ENCODE measurements around the gene OLIG2. TPM values are rescaled to one million over a fixed set of nuclear protein-coding genes. Genes with fewer than 3 reads are reported as not detected.

The OLIG2 gene
- total and polyA plus RNA-seq, 9 donors: 0.04 TPM; not detected in 8

DNA sequence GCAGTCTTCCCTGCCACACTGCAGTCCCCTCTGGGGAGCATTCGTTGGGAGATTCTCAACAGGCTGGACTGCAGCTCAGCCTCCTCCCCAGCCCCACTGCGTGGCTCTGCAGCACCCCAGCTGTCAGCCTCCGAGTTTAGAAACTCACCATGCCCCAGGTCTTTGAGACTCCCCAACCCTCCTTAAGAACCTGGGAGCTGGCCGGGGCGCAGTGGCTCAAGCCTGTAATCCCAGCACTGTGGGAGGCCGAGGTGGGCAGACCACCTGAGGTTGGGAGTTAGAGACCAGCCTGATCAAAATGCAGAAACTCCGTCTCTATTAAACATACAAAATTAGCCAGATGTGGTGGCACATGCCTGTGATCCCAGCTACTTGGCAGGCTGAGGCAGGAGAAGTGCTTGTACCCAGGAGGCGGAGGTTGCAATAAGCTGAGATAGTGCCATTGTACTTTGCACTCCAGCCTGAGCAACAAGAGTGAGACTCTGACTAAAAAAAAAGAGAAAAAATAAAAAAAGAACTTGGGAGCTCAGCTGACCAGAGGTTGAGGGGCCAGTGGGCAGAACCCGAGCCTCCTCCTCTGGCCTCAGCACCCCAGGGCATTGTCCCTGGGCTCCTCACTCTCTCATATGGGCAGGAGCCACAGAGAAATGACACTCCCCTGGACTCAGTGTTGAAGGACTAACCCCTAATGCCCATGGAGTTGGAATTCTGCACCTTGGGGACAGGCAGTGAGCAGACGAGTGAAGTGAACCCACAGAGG, 5.6 kb downstream of the OLIG2 start:
- peaks cover 92% of the 10 kb centered on the region for H3K27me3 ChIP-seq (ENCODE audit: control insufficient read depth, insufficient read depth, low read length)

DNA sequence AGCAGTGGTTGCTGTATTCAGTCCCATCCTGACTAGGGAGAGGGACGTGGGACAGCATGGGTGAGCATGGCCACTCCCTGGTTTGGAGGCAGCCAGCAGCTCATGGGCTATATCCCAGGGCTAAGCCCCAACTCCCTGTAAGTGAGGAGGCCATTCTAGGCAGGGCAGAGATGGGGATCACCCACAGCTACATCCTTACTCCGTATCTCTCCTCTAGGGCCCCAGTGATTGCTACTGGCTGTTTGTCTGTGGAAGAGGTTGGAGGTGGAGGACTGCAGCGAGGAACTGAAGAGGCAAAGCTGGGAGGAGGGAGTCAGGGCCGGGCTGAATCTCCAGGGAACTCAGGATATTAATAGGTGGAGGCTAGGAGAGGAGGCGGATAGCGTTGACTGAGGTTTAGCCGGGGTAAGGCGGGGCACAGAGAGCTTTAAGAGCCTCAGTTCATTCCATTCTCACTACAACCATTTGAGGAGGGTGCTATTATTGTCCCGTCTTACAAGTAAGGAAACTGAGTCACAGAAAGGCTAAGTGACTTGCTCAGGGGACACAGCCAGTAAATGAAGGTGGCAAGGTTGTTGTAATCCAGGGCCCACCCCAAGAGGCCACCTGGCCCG, 6.8 kb downstream of the OLIG2 start:
- WGBS (ENCODE audit: insufficient coverage): 0% methylated on average over 3 of the region's 10 CpGs

More for the DNA sequence above, 5.6 kb downstream of the OLIG2 start:
- Histone ChIP-seq H3K27ac (ENCODE audit: low read length) (no peak overlapping the region), H3K4me1 (ENCODE audit: control insufficient read depth, insufficient read depth, low read length) (peaks cover 33% of the 10 kb centered on the region), H3K9me3 (replicated peaks; ENCODE audit: control insufficient read depth, low read depth, low read length) (no peaks in the 10 kb centered on the region), H3K36me3 (ENCODE audit: control insufficient read depth, insufficient read depth, low read length) (no peaks in the 10 kb centered on the region), H3K4me3 (ENCODE audit: low read length) (no peak overlapping the region)
- no peak for DNase-seq
- 16% methylated on average over 4 of the region's 10 CpGs for WGBS (ENCODE audit: insufficient coverage)

DNA sequence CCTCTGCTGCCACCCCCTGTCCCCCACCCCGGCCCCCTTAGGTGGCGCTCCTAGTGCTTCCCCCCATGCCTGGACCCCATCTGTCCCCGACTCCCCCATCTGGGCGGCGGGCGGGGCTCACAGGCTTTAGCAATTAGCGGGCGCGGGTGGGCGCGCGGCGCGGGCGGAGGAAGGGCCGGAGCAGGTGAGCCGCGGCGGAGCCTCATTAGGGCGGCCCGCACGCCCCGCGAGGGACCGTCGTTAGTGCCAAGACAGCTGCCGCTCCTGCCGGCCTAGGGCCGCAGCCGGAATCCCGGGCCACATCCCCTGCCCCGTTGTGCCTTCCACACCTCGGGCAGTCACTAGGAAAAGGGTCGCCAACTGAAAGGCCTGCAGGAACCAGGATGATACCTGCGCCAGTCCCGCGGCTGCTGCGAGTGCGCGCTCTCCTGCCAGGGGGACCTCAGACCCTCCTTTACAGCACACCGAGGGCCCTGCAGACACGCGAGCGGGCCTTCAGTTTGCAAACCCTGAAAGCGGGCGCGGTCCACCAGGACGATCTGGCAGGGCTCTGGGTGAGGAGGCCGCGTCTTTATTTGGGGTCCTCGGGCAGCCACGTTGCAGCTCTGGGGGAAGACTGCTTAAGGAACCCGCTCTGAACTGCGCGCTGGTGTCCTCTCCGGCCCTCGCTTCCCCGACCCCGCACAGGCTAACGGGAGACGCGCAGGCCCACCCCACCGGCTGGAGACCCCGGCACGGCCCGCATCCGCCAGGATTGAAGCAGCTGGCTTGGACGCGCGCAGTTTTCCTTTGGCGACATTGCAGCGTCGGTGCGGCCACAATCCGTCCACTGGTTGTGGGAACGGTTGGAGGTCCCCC, 7.6 kb downstream of the OLIG2 start:
- Histone ChIP-seq H3K27me3 (ENCODE audit: control insufficient read depth, insufficient read depth, low read length) (peaks cover 84% of the 10 kb centered on the region), H3K27ac (ENCODE audit: low read length) (no peak overlapping the region), H3K4me3 (ENCODE audit: low read length) (no peak overlapping the region), H3K9me3 (replicated peaks; ENCODE audit: control insufficient read depth, low read depth, low read length) (no peaks in the 10 kb centered on the region), H3K4me1 (ENCODE audit: control insufficient read depth, insufficient read depth, low read length) (peaks cover 25% of the 10 kb centered on the region), H3K36me3 (ENCODE audit: control insufficient read depth, insufficient read depth, low read length) (no peaks in the 10 kb centered on the region)
- 5% methylated on average over 73 of the region's 76 CpGs for WGBS (ENCODE audit: insufficient coverage)
- no peak for DNase-seq

More for the DNA sequence above, 6.8 kb downstream of the OLIG2 start:
- peaks cover 28% of the 10 kb centered on the region for H3K4me1 ChIP-seq (ENCODE audit: control insufficient read depth, insufficient read depth, low read length)
- H3K9me3 ChIP-seq (replicated peaks; ENCODE audit: control insufficient read depth, low read depth, low read length): no peaks in the 10 kb centered on the region
- no peak overlapping the region for H3K4me3 ChIP-seq (ENCODE audit: low read length)
- H3K36me3 ChIP-seq (ENCODE audit: control insufficient read depth, insufficient read depth, low read length): no peaks in the 10 kb centered on the region
- no peak overlapping the region for H3K27ac ChIP-seq (ENCODE audit: low read length)
- no peak for DNase-seq
- peaks cover 91% of the 10 kb centered on the region for H3K27me3 ChIP-seq (ENCODE audit: control insufficient read depth, insufficient read depth, low read length)

DNA sequence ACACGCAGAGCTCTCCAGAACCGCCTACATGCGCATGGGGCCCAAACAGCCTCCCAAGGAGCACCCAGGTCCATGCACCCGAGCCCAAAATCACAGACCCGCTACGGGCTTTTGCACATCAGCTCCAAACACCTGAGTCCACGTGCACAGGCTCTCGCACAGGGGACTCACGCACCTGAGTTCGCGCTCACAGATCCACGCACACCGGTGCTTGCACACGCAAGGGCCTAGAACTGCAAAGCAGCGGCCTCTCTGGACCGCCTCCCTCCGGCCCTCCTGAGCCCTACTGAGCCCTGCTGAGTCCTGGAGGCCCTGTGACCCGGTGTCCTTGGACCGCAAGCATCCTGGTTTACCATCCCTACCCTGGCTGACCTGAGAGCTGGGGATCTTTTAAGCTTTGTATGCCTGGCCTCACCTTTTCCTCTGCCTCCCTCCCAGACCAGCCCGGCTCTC, 8.3 kb downstream of the OLIG2 start:
- peaks cover 21% of the 10 kb centered on the region for H3K4me1 ChIP-seq (ENCODE audit: control insufficient read depth, insufficient read depth, low read length)
- no peak overlapping the region for H3K4me3 ChIP-seq (ENCODE audit: low read length)
- peaks cover 77% of the 10 kb centered on the region for H3K27me3 ChIP-seq (ENCODE audit: control insufficient read depth, insufficient read depth, low read length)
- no peaks in the 10 kb centered on the region for H3K36me3 ChIP-seq (ENCODE audit: control insufficient read depth, insufficient read depth, low read length)
- no peaks in the 10 kb centered on the region for H3K9me3 ChIP-seq (replicated peaks; ENCODE audit: control insufficient read depth, low read depth, low read length)
- 22% methylated on average over 20 of the region's 20 CpGs for WGBS (ENCODE audit: insufficient coverage)
- H3K27ac ChIP-seq (ENCODE audit: low read length): no peak overlapping the region
- no peak for DNase-seq

DNA sequence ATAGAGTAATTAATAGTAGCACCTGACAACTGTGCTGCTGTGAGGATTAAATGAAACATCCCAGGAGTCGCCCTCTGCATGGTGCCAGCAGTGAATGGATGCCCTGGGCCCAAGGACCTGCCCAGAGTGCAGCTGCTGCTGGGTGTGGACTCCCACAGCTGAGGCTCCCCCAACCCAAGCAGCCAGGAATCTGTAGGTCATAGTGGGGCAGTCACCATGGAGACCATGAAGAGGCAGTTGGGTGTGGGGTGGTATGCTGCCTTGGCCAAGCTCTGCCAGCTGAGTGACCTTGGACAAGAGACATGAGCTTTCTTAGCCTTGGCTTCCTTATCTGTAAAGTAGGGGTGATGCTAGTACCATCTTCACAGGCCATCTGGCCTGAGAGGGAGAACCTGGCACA, 9.4 kb downstream of the OLIG2 start:
- H3K4me3 ChIP-seq (ENCODE audit: low read length): no peak overlapping the region
- DNase-seq: peak; percentile 38
- H3K27me3 ChIP-seq (ENCODE audit: control insufficient read depth, insufficient read depth, low read length): peaks cover 65% of the 10 kb centered on the region
- no peak overlapping the region for H3K27ac ChIP-seq (ENCODE audit: low read length)
- no peaks in the 10 kb centered on the region for H3K9me3 ChIP-seq (replicated peaks; ENCODE audit: control insufficient read depth, low read depth, low read length)
- H3K36me3 ChIP-seq (ENCODE audit: control insufficient read depth, insufficient read depth, low read length): no peaks in the 10 kb centered on the region
- H3K4me1 ChIP-seq (ENCODE audit: control insufficient read depth, insufficient read depth, low read length): peaks cover 18% of the 10 kb centered on the region
- 63% methylated on average over 1 of the region's 1 CpG for WGBS (ENCODE audit: insufficient coverage)

DNA sequence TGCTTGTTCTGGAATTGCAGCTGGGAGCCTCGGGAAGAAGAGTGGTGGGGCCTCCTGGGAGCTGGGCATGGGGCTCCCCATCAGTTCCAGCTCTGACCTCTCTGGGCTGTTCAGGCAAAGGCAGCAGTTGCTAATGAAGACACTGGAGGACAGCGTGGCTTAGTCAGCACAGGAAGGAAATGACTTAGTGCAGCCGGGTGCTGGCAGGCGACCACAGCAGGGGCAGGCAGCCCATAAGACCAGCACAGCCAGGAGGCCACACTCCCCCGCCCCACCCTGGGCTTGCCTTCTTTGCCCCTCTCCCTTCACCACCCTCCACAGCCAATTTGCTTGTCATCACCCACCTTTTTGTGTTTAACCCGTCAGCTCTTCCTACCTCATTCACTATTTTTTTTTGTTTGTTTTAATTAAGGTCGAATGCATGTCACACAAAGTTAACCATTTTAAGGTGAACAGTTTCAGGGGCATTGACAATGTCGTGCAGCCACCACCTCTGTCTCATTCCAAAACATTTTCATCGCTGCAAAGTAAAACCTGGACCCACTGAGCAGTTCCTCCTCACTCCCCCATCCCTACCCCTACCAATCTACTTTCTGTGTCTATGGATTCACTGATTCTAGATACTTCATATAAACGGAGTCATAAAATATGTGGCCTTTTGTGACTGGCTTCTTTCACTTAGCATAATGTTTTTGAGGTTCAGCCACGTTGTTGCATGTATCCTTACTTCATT, 10.9 kb downstream of the OLIG2 start:
- no peak for DNase-seq
- H3K9me3 ChIP-seq (replicated peaks; ENCODE audit: control insufficient read depth, low read depth, low read length): no peaks in the 10 kb centered on the region
- WGBS (ENCODE audit: insufficient coverage): 18% methylated on average over 4 of the region's 11 CpGs
- no peak overlapping the region for H3K4me3 ChIP-seq (ENCODE audit: low read length)
- peaks cover 53% of the 10 kb centered on the region for H3K27me3 ChIP-seq (ENCODE audit: control insufficient read depth, insufficient read depth, low read length)
- no peaks in the 10 kb centered on the region for H3K36me3 ChIP-seq (ENCODE audit: control insufficient read depth, insufficient read depth, low read length)
- no peak overlapping the region for H3K27ac ChIP-seq (ENCODE audit: low read length)
- H3K4me1 ChIP-seq (ENCODE audit: control insufficient read depth, insufficient read depth, low read length): peaks cover 18% of the 10 kb centered on the region

DNA sequence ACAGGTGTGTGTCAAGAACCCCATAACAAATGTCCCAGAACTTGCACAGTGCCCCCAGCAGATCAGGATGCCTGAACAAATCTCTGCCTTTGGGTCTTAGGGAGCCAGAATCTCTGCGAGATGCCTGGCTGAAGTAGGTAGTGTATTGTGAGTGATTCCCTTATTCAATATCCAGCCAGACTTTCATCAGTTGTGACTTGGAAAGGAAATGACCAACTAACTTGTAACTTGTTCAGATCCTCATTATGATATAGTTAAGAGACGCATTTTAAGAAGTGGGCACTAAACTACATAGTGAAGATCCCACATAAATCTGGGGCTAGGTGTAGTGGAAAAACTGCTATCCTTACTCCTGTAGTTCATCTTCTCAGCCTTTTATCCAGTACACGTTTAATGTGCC, 11.8 kb downstream of the OLIG2 start:
- Histone ChIP-seq H3K36me3 (ENCODE audit: control insufficient read depth, insufficient read depth, low read length) (no peaks in the 10 kb centered on the region), H3K9me3 (replicated peaks; ENCODE audit: control insufficient read depth, low read depth, low read length) (no peaks in the 10 kb centered on the region), H3K4me3 (ENCODE audit: low read length) (no peak overlapping the region), H3K27me3 (ENCODE audit: control insufficient read depth, insufficient read depth, low read length) (peaks cover 49% of the 10 kb centered on the region), H3K4me1 (ENCODE audit: control insufficient read depth, insufficient read depth, low read length) (peaks cover 18% of the 10 kb centered on the region), H3K27ac (ENCODE audit: low read length) (no peak overlapping the region)
- WGBS (ENCODE audit: insufficient coverage): no CpG with 5 or more reads among the region's 3 CpGs
- no peak for DNase-seq

DNA sequence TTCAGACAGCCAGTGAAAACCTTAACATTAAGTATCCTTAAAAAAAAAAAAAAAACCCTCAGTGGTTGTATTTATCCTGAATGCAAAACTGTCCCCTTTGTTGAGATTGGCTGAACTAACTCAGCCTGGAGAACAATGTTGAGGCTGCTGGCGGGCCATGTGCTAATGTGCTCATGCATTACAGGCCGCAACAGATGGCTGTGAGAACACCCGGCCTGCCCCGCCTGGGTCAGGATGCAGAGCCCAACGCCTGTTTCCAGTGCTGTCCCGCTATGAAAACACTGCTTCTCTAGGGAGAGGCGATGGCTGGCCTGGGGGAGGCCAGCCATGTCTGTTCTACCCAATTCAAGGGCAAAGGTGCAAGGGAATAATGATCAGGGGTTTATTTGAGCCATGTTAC, 13.8 kb downstream of the OLIG2 start:
- peaks cover 38% of the 10 kb centered on the region for H3K27me3 ChIP-seq (ENCODE audit: control insufficient read depth, insufficient read depth, low read length)
- WGBS (ENCODE audit: insufficient coverage): 27% methylated on average over 6 of the region's 7 CpGs
- DNase-seq: peak; percentile 70

DNA sequence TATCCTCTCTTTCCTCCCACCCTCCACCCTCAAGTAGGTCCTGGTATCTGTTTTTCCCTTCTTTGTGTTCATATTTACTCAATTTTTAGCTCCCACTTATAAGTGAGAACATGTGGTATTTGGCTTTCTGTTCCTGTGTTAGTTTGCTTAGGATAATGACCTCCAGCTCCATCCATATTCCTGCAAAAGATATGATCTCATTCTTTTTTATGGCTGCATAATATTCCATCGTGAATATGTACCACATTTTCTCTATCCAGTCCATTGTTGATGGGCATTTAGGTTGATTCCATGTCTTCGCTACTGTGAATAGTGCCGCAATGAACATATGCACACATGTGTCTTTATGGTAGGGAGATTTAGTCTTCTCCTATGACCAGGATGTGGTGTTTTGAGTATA, 14.5 kb downstream of the OLIG2 start:
- Histone ChIP-seq H3K36me3 (ENCODE audit: control insufficient read depth, insufficient read depth, low read length) (no peaks in the 10 kb centered on the region), H3K4me3 (ENCODE audit: low read length) (no peak overlapping the region), H3K9me3 (replicated peaks; ENCODE audit: control insufficient read depth, low read depth, low read length) (no peaks in the 10 kb centered on the region), H3K27me3 (ENCODE audit: control insufficient read depth, insufficient read depth, low read length) (peaks cover 34% of the 10 kb centered on the region), H3K4me1 (ENCODE audit: control insufficient read depth, insufficient read depth, low read length) (peaks cover 2% of the 10 kb centered on the region), H3K27ac (ENCODE audit: low read length) (no peak overlapping the region)
- no peak for DNase-seq
- WGBS (ENCODE audit: insufficient coverage): no CpG with 5 or more reads among the region's 3 CpGs

More for the DNA sequence above, 13.8 kb downstream of the OLIG2 start:
- H3K27ac ChIP-seq (ENCODE audit: low read length): no peak overlapping the region
- no peaks in the 10 kb centered on the region for H3K9me3 ChIP-seq (replicated peaks; ENCODE audit: control insufficient read depth, low read depth, low read length)
- H3K4me1 ChIP-seq (ENCODE audit: control insufficient read depth, insufficient read depth, low read length): peaks cover 7% of the 10 kb centered on the region
- H3K4me3 ChIP-seq (ENCODE audit: low read length): no peak overlapping the region
- H3K36me3 ChIP-seq (ENCODE audit: control insufficient read depth, insufficient read depth, low read length): no peaks in the 10 kb centered on the region

Measured in muscle of leg (tissue), 11 donors.